Gastroesophageal sphincter (tissue), 4 donors: ENCODE measurements around the gene MAML2. TPM values are rescaled to one million over a fixed set of nuclear protein-coding genes. Genes with fewer than 3 reads are reported as not detected.

Source experiments
- ATAC-seq: fragments of 150-250 bp; one replicate; pipeline ENCODE4 v1.9.1; 2016; ENCODE audit warnings: mild to moderate bottlenecking, moderate library complexity
- H3K27ac ChIP-seq, 4 donors: fragments of 200-600 bp; sonication (generic) in 3 of 4; 1 replicate in 3 of 4; 2 replicates in 1 of 4; pipeline ENCODE4 v1.5.1; 2016 to 2019
- H3K27me3 ChIP-seq: fragments of 200-600 bp; sonication (generic); one replicate; pipeline ENCODE4 v1.5.1; 2019
- H3K36me3 ChIP-seq, 2 donors: fragments of 200-600 bp; sonication (generic); one replicate each; pipeline ENCODE4 v1.5.1; 2019; ENCODE audit warnings: control low read depth in 1 of 2
- H3K4me1 ChIP-seq, 3 donors: fragments of 200-600 bp; sonication (generic); 1 replicate in 2 of 3; 2 replicates in 1 of 3; pipeline ENCODE4 v1.5.1; 2016 to 2019; ENCODE audit warnings: control low read depth in 2 of 3
- H3K4me3 ChIP-seq, 2 donors: fragments of 200-600 bp; sonication (generic); one replicate each; pipeline ENCODE4 v1.5.1; 2019; ENCODE audit warnings: mild to moderate bottlenecking in 1 of 2, moderate library complexity in 1 of 2
- H3K9me3 ChIP-seq, 3 donors: fragments of 200-600 bp; sonication (generic); one replicate each; pipeline ENCODE4 v1.5.1; 2017 to 2019; ENCODE audit warnings: control low read depth in 2 of 3
- CTCF ChIP-seq, 4 experiments: fragments of 200-600 bp in 2 of 4; fragments of 450-650 bp in 2 of 4; sonication (generic) in 1 of 4; IDR thresholded peaks; one replicate each; pipeline ENCODE4 v1.5.1; 2017 to 2019; ENCODE audit warnings: antibody characterized with exemption in 4 of 4, mild to moderate bottlenecking in 2 of 4, moderate library complexity in 2 of 4
- EP300 ChIP-seq: sonication (generic); formaldehyde crosslinking; IDR thresholded peaks from one replicate; pipeline ENCODE4 v1.6.1; 2017; ENCODE audit warnings: antibody characterized with exemption, mild to moderate bottlenecking
- POLR2A ChIP-seq, 2 donors: fragments of 450-650 bp; IDR thresholded peaks; one replicate each; pipeline ENCODE4 v1.6.1; 2017; ENCODE audit warnings: antibody characterized with exemption in 2 of 2, mild to moderate bottlenecking in 2 of 2, moderate library complexity in 1 of 2
- POLR2AphosphoS5 ChIP-seq: sonication (generic); formaldehyde crosslinking; IDR thresholded peaks from one replicate; pipeline ENCODE4 v1.6.1; 2017; ENCODE audit warnings: antibody characterized with exemption
- WGBS, 2 donors: methylation state at CpG; one replicate each; pipeline ENCODE4 v1.1.5; 2018; ENCODE audit warnings: low coverage in 1 of 2; 5-methylcytosine and 5-hydroxymethylcytosine counted together
- total RNA-seq, 4 donors: library from RNA; depleted of rRNA; stranded (reverse); fragments of >200 nt; gene quantifications; one replicate each; pipeline ENCODE4 v1.1.0, GENCODE V29; 2016

Gene MAML2
- total RNA-seq, 4 donors from 2014 or later = 15.8 to 31.8 (median 23.7) TPM

- TF ChIP-seq POLR2AphosphoS5 (no peak), EP300 (no peak), CTCF (IDR thresholded peaks at IDR 0.05) (no peak), POLR2A (IDR thresholded peaks at IDR 0.05) (no peak)
- Histone ChIP-seq H3K27ac (peak overlapping the region in 3 of 4 donors; percentile 6 to 41 (median 23)), H3K4me3 (no peak overlapping the region), H3K36me3 (no peaks in the 10 kb centered on the region), H3K27me3 (no peaks in the 10 kb centered on the region), H3K4me1 (peaks cover 2 to 29% (median 10%) of the 10 kb centered on the region in 3 donors), H3K9me3 (no peaks in the 10 kb centered on the region)
- ATAC-seq = no peak
- WGBS, 2 donors = 52 to 58% methylated on average over 4 of the region's 4 CpGs
Observed at GRCh38 chr11:96246718-96247552, 96.1 kb downstream of the MAML2 start.

- Histone ChIP-seq H3K27ac (peak overlapping the region; percentile 64 to 91 (median 87)), H3K27me3 (no peaks in the 10 kb centered on the region), H3K4me1 (peaks cover 11 to 56% (median 24%) of the 10 kb centered on the region in 3 donors), H3K36me3 (no peaks in the 10 kb centered on the region), H3K4me3 (peak overlapping the region; percentile 22 to 51), H3K9me3 (no peaks in the 10 kb centered on the region)
- TF ChIP-seq CTCF (IDR thresholded peaks at IDR 0.05) = no peak
- TF ChIP-seq POLR2AphosphoS5 = peak; percentile 80
- no peak for TF ChIP-seq EP300
- ATAC-seq = peak; percentile 98
- whole genome bisulfite sequencing, 2 donors = 0% methylated on average over 15 to 16 of the region's 19 CpGs
Observed at GRCh38 chr11:96242971-96243647, 99.9 kb downstream of the MAML2 start.

GRCh38 chr11:96242191-96242847, 100.7 kb downstream of the MAML2 start:
- no peaks in the 10 kb centered on the region for H3K27me3 ChIP-seq
- TF ChIP-seq EP300 = no peak
- peak; percentile 9 for TF ChIP-seq POLR2AphosphoS5
- 18 to 34% methylated on average over 2 of the region's 2 CpGs for WGBS, 2 donors
- no peaks in the 10 kb centered on the region for H3K9me3 ChIP-seq
- peaks cover 17 to 62% (median 24%) of the 10 kb centered on the region in 3 donors for H3K4me1 ChIP-seq
- no peaks in the 10 kb centered on the region for H3K36me3 ChIP-seq
- no peak for ATAC-seq
- H3K27ac ChIP-seq = peak overlapping the region; percentile 43 to 91 (median 87)
- peak overlapping the region in 1 of 2 donors; percentile 51 for H3K4me3 ChIP-seq

GRCh38 chr11:96241331-96241841, 101.6 kb downstream of the MAML2 start:
- Histone ChIP-seq H3K4me3 (no peak overlapping the region), H3K36me3 (no peaks in the 10 kb centered on the region), H3K9me3 (no peaks in the 10 kb centered on the region), H3K27ac (peak overlapping the region; percentile 43 to 91 (median 87)), H3K27me3 (no peaks in the 10 kb centered on the region), H3K4me1 (peaks cover 26 to 62% (median 31%) of the 10 kb centered on the region in 3 donors)
- TF ChIP-seq CTCF (IDR thresholded peaks at IDR 0.05) = no peak
- TF ChIP-seq POLR2A (IDR thresholded peaks at IDR 0.05) = no peak
- no peak for TF ChIP-seq EP300
- no peak for TF ChIP-seq POLR2AphosphoS5
- no peak for ATAC-seq
- 79 to 82% methylated on average over 4 to 5 of the region's 5 CpGs for WGBS, 2 donors

GRCh38 chr11:96238563-96239135, 104.3 kb downstream of the MAML2 start:
- no peaks in the 10 kb centered on the region for H3K27me3 ChIP-seq
- no peak for ATAC-seq
- H3K9me3 ChIP-seq = no peaks in the 10 kb centered on the region
- H3K4me1 ChIP-seq = peaks cover 31 to 73% (median 35%) of the 10 kb centered on the region in 3 donors
- TF ChIP-seq POLR2A (IDR thresholded peaks at IDR 0.05) (no peak), POLR2AphosphoS5 (peak; percentile 53)
- H3K4me3 ChIP-seq = no peak overlapping the region
- H3K36me3 ChIP-seq = no peaks in the 10 kb centered on the region
- peak overlapping the region; percentile 39 to 63 (median 50) for H3K27ac ChIP-seq
- 51 to 56% methylated on average over 2 of the region's 2 CpGs for WGBS, 2 donors
